ENCODE results near the gene KCNAB1.

The KCNAB1 gene

GRCh38 chr3:156459434-156459833 lies 339.1 kb downstream of the KCNAB1 start:
- no peak for DNase-seq (ENCODE audit: low spot score)

DNA sequence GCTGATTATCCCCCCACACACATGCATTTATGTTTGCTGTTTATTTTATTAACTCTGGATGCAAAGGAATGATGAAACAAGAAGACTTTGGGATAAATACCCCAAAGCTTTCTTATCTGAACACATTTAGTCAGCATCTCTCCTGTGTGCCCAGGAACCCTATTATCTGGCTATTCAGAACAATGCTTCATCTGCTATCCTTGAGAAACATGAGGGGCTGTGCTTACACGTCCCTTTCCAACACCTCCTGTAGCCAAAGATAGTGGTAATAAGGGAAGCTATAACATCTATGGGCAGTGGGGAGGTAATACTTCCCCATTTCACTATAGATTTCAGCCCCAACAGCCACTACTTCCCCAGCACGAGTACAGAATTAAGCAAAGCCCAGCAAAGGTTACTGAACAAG lies 339.8 kb downstream of the KCNAB1 start:
- DNase-seq (ENCODE audit: low spot score), result no peak

GRCh38 chr3:156461889-156462288 lies 341.5 kb downstream of the KCNAB1 start:
- no peak for DNase-seq (ENCODE audit: low spot score)

DNA sequence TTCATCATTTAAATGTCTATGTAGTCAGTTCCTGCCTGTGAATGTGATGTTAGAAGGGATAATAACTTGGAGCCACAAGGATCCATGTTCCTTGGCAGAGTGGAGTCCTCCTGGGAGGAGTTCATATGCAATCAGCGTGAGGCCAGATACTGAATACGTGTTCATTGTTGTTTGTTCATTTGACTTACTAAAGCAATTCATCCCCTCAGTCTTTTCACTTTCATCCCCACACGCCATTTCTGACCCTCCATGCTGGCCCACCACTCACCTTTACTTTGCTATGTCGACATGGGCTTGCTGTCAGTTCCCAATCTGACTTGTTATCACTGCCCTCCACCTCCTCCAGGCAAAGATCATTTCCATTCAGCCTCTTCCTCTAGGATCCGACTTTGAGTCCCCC lies 342.7 kb downstream of the KCNAB1 start:
- DNase-seq (ENCODE audit: low spot score), result no peak

GRCh38 chr3:156465194-156465593 lies 344.8 kb downstream of the KCNAB1 start:
- DNase-seq (ENCODE audit: low spot score), result no peak

DNA sequence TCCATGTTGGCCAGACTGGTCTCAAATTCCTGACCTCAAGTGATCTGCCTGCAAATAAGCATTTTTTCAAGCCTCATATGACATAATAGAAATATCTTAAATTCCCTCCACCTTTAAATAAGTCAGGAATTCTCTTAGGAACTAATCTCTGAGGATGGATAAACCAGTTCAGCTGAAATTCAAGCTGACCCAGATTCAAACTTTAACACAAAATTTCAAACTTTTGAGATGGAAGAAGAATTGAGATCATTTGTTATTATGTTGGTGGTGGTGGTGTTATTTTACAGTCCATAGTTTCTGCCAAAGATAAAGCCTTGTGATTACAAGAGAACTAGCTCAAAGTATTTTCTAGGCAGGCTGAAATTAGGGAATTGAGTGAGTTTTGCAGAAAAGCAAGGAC lies 349.1 kb downstream of the KCNAB1 start:
- no peak for DNase-seq (ENCODE audit: low spot score)

- no peak for DNase-seq (ENCODE audit: low spot score)
These were observed 351.1 kb downstream of the KCNAB1 start for GRCh38 chr3:156471431-156471830.

GRCh38 chr3:156472150-156472549 lies 351.8 kb downstream of the KCNAB1 start:
- DNase-seq (ENCODE audit: low spot score), result no peak

- no peak for DNase-seq (ENCODE audit: low spot score)
These were observed 352.3 kb downstream of the KCNAB1 start for GRCh38 chr3:156472684-156473083.

DNA sequence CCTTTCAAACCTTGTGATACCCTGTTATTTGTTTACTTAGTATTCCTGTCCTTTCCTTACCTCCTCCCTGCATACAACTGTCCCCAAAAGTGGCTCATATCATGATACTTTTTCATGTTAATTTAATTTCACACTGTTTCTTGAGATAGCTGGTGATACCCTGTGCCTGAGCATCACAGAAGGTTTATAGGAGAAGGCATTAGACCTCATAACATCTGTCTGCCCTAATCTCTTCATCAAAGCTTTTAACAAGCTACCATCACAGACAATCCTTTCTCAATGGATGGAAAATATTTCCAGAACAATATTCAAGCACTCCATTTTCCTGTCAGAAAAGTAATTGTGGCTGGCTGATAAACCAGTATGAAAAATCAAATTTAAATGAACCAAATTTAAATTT lies 353.0 kb downstream of the KCNAB1 start:
- DNase-seq (ENCODE audit: low spot score), result no peak

GRCh38 chr3:156474560-156475389 lies 354.4 kb downstream of the KCNAB1 start:
- no peak for DNase-seq (ENCODE audit: low spot score)

DNA sequence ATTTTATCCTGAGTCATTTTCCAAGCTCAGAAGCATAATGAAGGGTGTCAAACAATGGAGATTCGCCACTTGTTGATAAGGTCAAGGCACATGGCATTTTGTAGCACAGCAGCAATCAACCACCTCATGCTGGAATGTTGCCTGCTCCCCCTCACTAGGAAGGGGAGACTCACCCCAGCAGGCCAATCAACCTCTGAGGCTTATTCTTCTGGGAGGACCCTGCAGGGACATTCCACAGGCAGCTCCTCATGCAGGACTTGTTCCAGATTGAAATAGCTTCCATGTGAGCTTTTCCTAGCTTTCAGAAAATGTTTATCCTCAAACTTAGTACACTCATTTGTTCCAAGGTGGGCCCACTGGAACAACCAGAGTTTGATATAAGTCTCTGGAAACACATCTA lies 356.9 kb downstream of the KCNAB1 start:
- no peak for DNase-seq (ENCODE audit: low spot score)

DNA sequence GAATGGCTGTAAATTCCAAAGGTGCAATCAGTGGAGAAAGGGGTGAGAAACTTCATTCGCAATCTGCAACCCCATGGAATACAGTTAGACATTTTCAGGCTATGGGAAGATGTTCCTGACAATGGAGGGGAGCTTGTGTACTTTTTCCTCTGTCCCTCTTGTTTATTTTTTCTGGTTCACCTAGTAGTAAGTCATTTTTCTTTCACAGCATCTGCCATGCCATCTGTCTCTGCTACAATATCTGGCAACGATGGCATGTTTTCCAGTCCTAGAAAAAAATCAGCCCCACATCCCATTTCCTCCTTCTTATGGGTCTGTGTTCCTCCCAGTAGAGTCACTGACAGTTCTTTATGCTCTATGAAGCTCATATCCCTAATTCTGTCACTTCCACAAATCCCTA lies 358.5 kb downstream of the KCNAB1 start:
- DNase-seq (ENCODE audit: low spot score), result no peak

- DNase-seq (ENCODE audit: low spot score), result no peak
These were observed 359.2 kb downstream of the KCNAB1 start for GRCh38 chr3:156479604-156480003.

DNA sequence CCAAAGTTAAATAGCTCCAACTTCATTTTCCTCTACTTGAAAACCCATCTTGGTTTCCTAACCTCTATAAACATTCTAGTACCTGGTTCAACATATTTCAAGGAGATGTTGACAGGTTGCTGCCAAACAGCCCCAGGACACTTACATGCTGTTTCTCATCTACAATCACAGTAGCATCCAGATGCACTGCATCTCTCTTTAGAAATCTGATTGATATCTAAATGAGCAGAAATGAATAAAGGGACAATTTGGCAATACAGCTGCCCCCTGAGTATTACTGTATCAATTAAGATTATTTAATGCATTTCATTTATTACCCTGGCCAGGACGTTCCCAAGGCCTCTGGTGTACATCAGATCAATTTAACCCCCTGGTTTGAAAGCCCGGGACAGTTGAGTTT lies 360.6 kb downstream of the KCNAB1 start:
- no peak for DNase-seq (ENCODE audit: low spot score)

GRCh38 chr3:156483002-156483401 lies 362.6 kb downstream of the KCNAB1 start:
- DNase-seq (ENCODE audit: low spot score), result no peak

DNA sequence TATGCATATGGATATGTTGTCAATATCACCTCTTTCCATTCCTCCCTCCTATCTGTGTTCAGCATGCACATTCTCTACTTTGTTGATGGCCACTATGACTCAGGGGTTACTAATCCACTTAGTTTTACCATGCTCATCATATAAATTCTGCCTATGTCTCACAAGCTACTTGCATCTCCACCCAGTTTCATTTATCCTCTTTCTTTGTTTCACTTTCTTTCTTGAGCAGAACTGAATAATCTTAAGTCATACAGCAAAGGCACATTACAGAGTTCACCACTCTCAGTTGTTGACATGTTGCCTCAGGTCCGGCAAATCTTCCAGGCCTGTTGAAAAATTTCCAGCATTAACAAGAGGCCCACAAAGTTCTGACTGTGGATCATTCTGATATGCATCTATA lies 363.0 kb downstream of the KCNAB1 start:
- DNase-seq (ENCODE audit: low spot score), result peak; percentile 46

GRCh38 chr3:156483961-156484787 lies 363.8 kb downstream of the KCNAB1 start:
- DNase-seq (ENCODE audit: low spot score), result peak; percentile 9

GRCh38 chr3:156488767-156489166 lies 368.4 kb downstream of the KCNAB1 start:
- DNase-seq (ENCODE audit: low spot score), result no peak

DNA sequence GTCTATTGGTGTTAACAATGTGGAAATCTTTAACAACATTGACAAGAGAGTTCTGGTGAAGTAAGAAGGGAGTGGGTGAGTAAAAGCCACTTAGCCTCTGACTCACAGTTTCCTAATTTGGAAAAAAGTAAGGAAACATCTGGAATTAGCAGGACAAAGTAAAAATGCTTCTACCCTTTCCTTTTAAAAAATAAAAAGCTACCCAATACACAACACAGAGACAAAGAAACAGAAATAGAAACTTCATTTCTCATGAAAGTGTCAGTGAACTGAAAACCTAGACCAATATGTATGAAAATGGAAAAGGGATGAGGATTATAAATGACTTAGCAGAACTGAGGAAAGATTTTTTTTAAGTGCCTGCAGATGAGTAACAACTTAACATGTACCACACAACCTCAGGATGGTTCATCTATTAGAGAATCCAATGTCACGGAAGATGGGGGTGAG lies 369.1 kb downstream of the KCNAB1 start:
- DNase-seq (ENCODE audit: low spot score), result no peak

DNA sequence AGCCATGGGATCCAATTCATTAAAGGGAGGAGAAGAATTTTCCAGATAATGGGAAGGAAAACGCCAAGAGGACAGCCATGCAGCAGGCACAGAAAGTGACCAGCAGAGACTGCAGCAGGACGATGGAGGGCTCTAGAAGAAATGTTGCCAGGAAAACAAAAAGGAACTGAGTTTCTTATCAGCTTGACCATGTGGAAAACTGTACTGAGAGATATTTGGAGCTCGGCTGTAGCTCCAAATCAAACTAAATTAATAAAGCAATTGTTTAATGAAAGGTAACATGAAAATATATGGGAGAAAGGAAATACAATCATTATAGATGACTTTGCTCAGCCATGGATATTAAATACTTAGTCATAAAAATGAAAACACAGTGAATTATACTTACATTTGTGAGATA lies 370.8 kb downstream of the KCNAB1 start:
- no peak for DNase-seq (ENCODE audit: low spot score)

GRCh38 chr3:156492801-156493261 lies 372.5 kb downstream of the KCNAB1 start:
- no peak for DNase-seq (ENCODE audit: low spot score)

GRCh38 chr3:156493887-156494286 lies 373.5 kb downstream of the KCNAB1 start:
- DNase-seq (ENCODE audit: low spot score), result no peak

Data from LoVo (cell line).